Stomach (tissue), 4 donors: ENCODE results near the gene MRPL55.

Experiments
- CTCF ChIP-seq, 7 experiments: fragments of 450-650 bp in 4 of 7; fragments of 200-600 bp in 3 of 7; sonication (generic) in 3 of 7; IDR thresholded peaks; one replicate each; pipeline ENCODE4 v1.5.1; 2016 to 2019; ENCODE audit warnings: antibody characterized with exemption in 7 of 7, control low read depth in 2 of 7, mild to moderate bottlenecking in 1 of 7
- EP300 ChIP-seq: sonication (generic); formaldehyde crosslinking; IDR thresholded peaks from one replicate; pipeline ENCODE4 v1.6.1; 2017; ENCODE audit warnings: antibody characterized with exemption
- POLR2A ChIP-seq, 4 donors: fragments of 450-650 bp; IDR thresholded peaks; one replicate each; pipeline ENCODE4 v1.6.1; 2016; ENCODE audit warnings: antibody characterized with exemption in 4 of 4, control low read depth in 2 of 4, mild to moderate bottlenecking in 1 of 4, moderate library complexity in 1 of 4
- POLR2AphosphoS5 ChIP-seq, 3 donors: sonication (generic); formaldehyde crosslinking; IDR thresholded peaks; one replicate each; pipeline ENCODE4 v1.6.1; 2016; ENCODE audit warnings: antibody characterized with exemption in 3 of 3

GRCh38 chr1:228089519-228090380 lies 19.3 kb downstream of the MRPL55 start:
- TF ChIP-seq EP300 (no peak), CTCF (IDR thresholded peaks at IDR 0.05) (no peak), POLR2A (IDR thresholded peaks at IDR 0.05) (no peak), POLR2AphosphoS5 (IDR thresholded peaks at IDR 0.05) (no peak)
